SK-N-SH (cell line): ENCODE data around the gene C1QL2. TPM values are rescaled to one million over a fixed set of nuclear protein-coding genes. Genes with fewer than 3 reads are reported as not detected.

Experiments
- CTCF ChIA-PET: fragments of 300-600, 350-600 bp; formaldehyde crosslinking; extraction: SDS; loops from one replicate; lab custom pipeline; 2021; lab: Yijun Ruan, JAX
- POLR2A ChIA-PET: fragments of 350-600 bp; sonication (Branson Sonifier 250); formaldehyde crosslinking; extraction: SDS; loops from one replicate; lab custom pipeline; 2020; ENCODE audit warnings: antibody characterized with exemption, inconsistent platforms; lab: Yijun Ruan, JAX
- DNase-seq: peaks from one replicate; pipeline ENCODE4 v3.0.0; 2012
- H2AFZ ChIP-seq: fragments of 200-600 bp; sonication (generic); 2 replicates; pipeline ENCODE4 v1.8.1; 2016; ENCODE audit warnings: antibody characterized with exemption, mild to moderate bottlenecking, low read depth
- H3F3A ChIP-seq: fragments of 200-600 bp; sonication (generic); replicated peaks from 2 replicates; pipeline ENCODE3; 2016; ENCODE audit warnings: antibody characterized with exemption, mild to moderate bottlenecking; ENCODE audit not compliant: insufficient read depth
- H3K27ac ChIP-seq, 2 experiments: fragments of 200-500 bp in 1 of 2; fragments of 200-600 bp in 1 of 2; sonication (Bioruptor generic) in 1 of 2; sonication (generic), shearing (Covaris generic) in 1 of 2; 2 replicates each; pipeline versions ENCODE4 v1.5.1 to v1.6.1; 2014 to 2016; ENCODE audit warnings: low read depth in 2 of 2, inconsistent platforms in 1 of 2, low read length in 1 of 2, mild to moderate bottlenecking in 1 of 2, mixed read lengths in 1 of 2
- H3K27me3 ChIP-seq: fragments of 200-600 bp; sonication (generic), shearing (Covaris generic); 2 replicates; pipeline ENCODE4 v1.6.1; 2016; ENCODE audit warnings: mixed run types; ENCODE audit not compliant: insufficient read depth
- H3K36me3 ChIP-seq, 2 experiments: fragments of 200-500 bp in 1 of 2; fragments of 200-600 bp in 1 of 2; sonication (Bioruptor generic) in 1 of 2; sonication (generic) in 1 of 2; replicated peaks in 1 of 2; 2 replicates each; pipeline versions ENCODE3 to v1.5.1; 2014 to 2016; ENCODE audit warnings: low read length in 1 of 2, mild to moderate bottlenecking in 1 of 2; ENCODE audit not compliant: insufficient read depth in 2 of 2, control insufficient read depth in 1 of 2
- H3K4me1 ChIP-seq, 2 experiments: fragments of 200-500 bp in 1 of 2; fragments of 200-600 bp in 1 of 2; sonication (Bioruptor generic) in 1 of 2; sonication (generic), shearing (Covaris generic) in 1 of 2; 2 replicates each; pipeline versions ENCODE4 v1.5.1 to v1.6.1; 2014 to 2016; ENCODE audit warnings: low read depth in 1 of 2, low read length in 1 of 2, mixed run types in 1 of 2; ENCODE audit not compliant: insufficient read depth in 2 of 2, control insufficient read depth in 1 of 2
- H3K4me2 ChIP-seq: fragments of 200-600 bp; sonication (generic), shearing (Covaris generic); 2 replicates; pipeline ENCODE4 v1.6.1; 2017; ENCODE audit warnings: mixed run types
- H3K4me3 ChIP-seq, 2 experiments: fragments of 200-500 bp in 1 of 2; fragments of 200-600 bp in 1 of 2; sonication (Bioruptor generic) in 1 of 2; sonication (generic), shearing (Covaris generic) in 1 of 2; 2 replicates each; pipeline versions ENCODE4 v1.5.1 to v1.8.1; 2014 to 2016; ENCODE audit warnings: low read depth in 2 of 2, inconsistent platforms in 1 of 2, low read length in 1 of 2, mild to moderate bottlenecking in 1 of 2, mixed read lengths in 1 of 2, moderate library complexity in 1 of 2
- H3K79me2 ChIP-seq: fragments of 200-600 bp; sonication (generic); 2 replicates; pipeline ENCODE4 v1.8.1; 2017; ENCODE audit warnings: mild to moderate bottlenecking; ENCODE audit not compliant: insufficient read depth
- H3K9ac ChIP-seq: fragments of 200-600 bp; sonication (generic); 2 replicates; pipeline ENCODE4 v1.6.1; 2017; ENCODE audit warnings: mixed run types
- H3K9me2 ChIP-seq: fragments of 200-600 bp; sonication (generic); 2 replicates; pipeline ENCODE4 v1.6.1; 2017; ENCODE audit warnings: mixed run types
- H3K9me3 ChIP-seq: fragments of 200-600 bp; sonication (generic); 2 replicates; pipeline ENCODE4 v1.6.1; 2017; ENCODE audit warnings: mixed run types, mild to moderate bottlenecking, moderate library complexity
- H4K20me1 ChIP-seq: fragments of 200-600 bp; sonication (generic); 2 replicates; pipeline ENCODE4 v1.6.1; 2017; ENCODE audit warnings: mild to moderate bottlenecking, mixed run types; ENCODE audit not compliant: insufficient read depth
- CHD2 ChIP-seq: fragments of 150-350 bp; IDR thresholded peaks from 2 replicates; pipeline ENCODE4 v1.6.1; 2018; ENCODE audit warnings: low read length; ENCODE audit not compliant: partially characterized antibody
- CTCF ChIP-seq: fragments of 200-600 bp; sonication (generic); IDR thresholded peaks from 2 replicates; pipeline ENCODE4 v1.6.1; 2017; ENCODE audit warnings: antibody characterized with exemption, mild to moderate bottlenecking, moderate library complexity
- ELF1 ChIP-seq: IDR thresholded peaks from 2 replicates; pipeline ENCODE4 v1.4.0; 2012
- EP300 ChIP-seq, 2 experiments: IDR thresholded peaks; 2 replicates each; pipeline versions ENCODE4 v1.4.0 to v1.6.1; 2012; ENCODE audit warnings: borderline replicate concordance in 1 of 2, low read depth in 1 of 2, low read length in 1 of 2
- EZH2phosphoT487 ChIP-seq: fragments of 200-600 bp; sonication (generic); IDR thresholded peaks from 2 replicates; pipeline ENCODE4 v1.6.1; 2017; ENCODE audit warnings: low read depth, mixed run types, mild to moderate bottlenecking, antibody characterized with exemption, moderate library complexity, borderline replicate concordance
- FOSL2 ChIP-seq: IDR thresholded peaks from 2 replicates; pipeline ENCODE4 v1.4.0; 2012; ENCODE audit warnings: low read depth, mild to moderate bottlenecking, moderate library complexity, borderline replicate concordance
- GABPA ChIP-seq: IDR thresholded peaks from 2 replicates; pipeline ENCODE4 v1.4.0; 2012; ENCODE audit warnings: low read depth, mild to moderate bottlenecking
- GATA2 ChIP-seq: sonication (generic); formaldehyde crosslinking; IDR thresholded peaks from 2 replicates; pipeline ENCODE4 v1.5.0; 2020; ENCODE audit warnings: mild to moderate bottlenecking, missing genetic modification reagents
- IRF3 ChIP-seq: fragments of 150-350 bp; IDR thresholded peaks from 2 replicates; pipeline ENCODE4 v1.6.1; 2016; ENCODE audit warnings: mild to moderate bottlenecking, low read depth, low read length
- JUND ChIP-seq: IDR thresholded peaks from 2 replicates; pipeline ENCODE4 v1.4.0; 2012
- MXI1 ChIP-seq: IDR thresholded peaks from 2 replicates; pipeline ENCODE4 v1.6.1; 2012; ENCODE audit warnings: mild to moderate bottlenecking, low read depth, low read length, improper control_type of control experiment
- NFIC ChIP-seq: IDR thresholded peaks from 2 replicates; pipeline ENCODE4 v1.4.0; 2012; ENCODE audit warnings: borderline replicate concordance
- POLR2AphosphoS5 ChIP-seq: IDR thresholded peaks from 2 replicates; pipeline ENCODE4 v1.6.1; 2012; ENCODE audit warnings: low read depth, low read length
- RCOR1 ChIP-seq: fragments of 150-350 bp; IDR thresholded peaks from 2 replicates; pipeline ENCODE4 v1.6.1; 2017; ENCODE audit warnings: antibody characterized with exemption, low read length
- REST ChIP-seq: IDR thresholded peaks from 2 replicates; pipeline ENCODE4 v1.6.1; 2012; ENCODE audit warnings: mild to moderate bottlenecking, low read depth, low read length, moderate library complexity
- RXRA ChIP-seq: IDR thresholded peaks from 2 replicates; pipeline ENCODE4 v1.4.0; 2012; ENCODE audit warnings: low read depth, mild to moderate bottlenecking, borderline replicate concordance
- SMC3 ChIP-seq: IDR thresholded peaks from 2 replicates; pipeline ENCODE4 v1.6.1; 2012; ENCODE audit warnings: low read depth, low read length, improper control_type of control experiment
- TEAD4 ChIP-seq: IDR thresholded peaks from 2 replicates; pipeline ENCODE4 v1.4.0; 2012; ENCODE audit warnings: mild to moderate bottlenecking, borderline replicate concordance; ENCODE audit not compliant: insufficient read depth
- WGBS: methylation state at CpG from one replicate; pipeline ENCODE4 v1.1.6; 2017; ENCODE audit warnings: low lambda C conversion rate; 5-methylcytosine and 5-hydroxymethylcytosine counted together
- polyA plus RNA-seq, 3 experiments: library from polyadenylated mRNA; depleted of rRNA; stranded (reverse); fragments of >200 nt; gene quantifications; 2 replicates each; pipeline ENCODE4 v1.2.3, GENCODE V29; 2012

Gene C1QL2
- polyA plus RNA-seq, 1 of the 3 experiments (the other 2 are of a cell fraction), result not detected

- Histone ChIP-seq H3K9me3 (no peaks in the 10 kb centered on the region), H3K9ac (no peak overlapping the region), H4K20me1 (no peaks in the 10 kb centered on the region), H3K9me2 (no peaks in the 10 kb centered on the region), H3K79me2 (no peaks in the 10 kb centered on the region), H3F3A (no peaks in the 10 kb centered on the region), H3K36me3 (no peaks in the 10 kb centered on the region), H2AFZ (no peak overlapping the region), H3K4me2 (no peak overlapping the region), H3K4me3 (no peak overlapping the region), H3K27ac (no peak overlapping the region), H3K4me1 (peaks cover 0 to 6% of the 10 kb centered on the region in 2 experiments; a peak in 2 of 4 replicates), H3K27me3 (no peaks in the 10 kb centered on the region)
- ChIA-PET POLR2A (no interaction called here), CTCF (no interaction called here)
- no peak for DNase-seq
- TF ChIP-seq MXI1 (no peak), RXRA (no peak)
- WGBS, result 64% methylated on average over 10 of the region's 13 CpGs
Measured at GRCh38 chr2:119181791-119182445, 23.4 kb upstream of the C1QL2 start.

- H3K36me3 ChIP-seq, result no peaks in the 10 kb centered on the region
- no peak for DNase-seq
- CTCF ChIA-PET, result interaction anchor here (0.6 kb wide), 1 partner anchor 95 kb away, joined by 3 read pairs; no protein-coding TSS in a partner anchor
Measured at GRCh38 chr2:119181391-119181790, 22.8 kb upstream of the C1QL2 start.

More at GRCh38 chr2:119181391-119181790, 22.8 kb upstream of the C1QL2 start:
- Histone ChIP-seq H3K79me2 (no peaks in the 10 kb centered on the region), H3K9me3 (no peaks in the 10 kb centered on the region), H4K20me1 (no peaks in the 10 kb centered on the region), H3K4me3 (no peak overlapping the region), H3K27me3 (no peaks in the 10 kb centered on the region), H3K9me2 (no peaks in the 10 kb centered on the region), H3K4me2 (no peak overlapping the region), H3K27ac (no peak overlapping the region), H2AFZ (no peak overlapping the region), H3K9ac (no peak overlapping the region), H3F3A (no peaks in the 10 kb centered on the region), H3K4me1 (peaks cover 0 to 6% of the 10 kb centered on the region in 2 experiments; a peak in 2 of 4 replicates)
- 88% methylated on average over 4 of the region's 10 CpGs for WGBS
- POLR2A ChIA-PET, result no interaction called here
- no peak for TF ChIP-seq GATA2 (CRISPR knock-in tag)
- no peak for TF ChIP-seq CTCF
- TF ChIP-seq FOSL2, result no peak
- TF ChIP-seq CHD2, result no peak
- no peak for TF ChIP-seq NFIC
- TF ChIP-seq POLR2AphosphoS5, result no peak
- no peak for TF ChIP-seq REST
- no peak for TF ChIP-seq IRF3
- no peak for TF ChIP-seq ELF1
- no peak for TF ChIP-seq EP300 (IDR thresholded peaks at IDR 0.05; ENCODE audit: borderline replicate concordance in 1 of 2, low read depth in 1 of 2, low read length in 1 of 2)
- TF ChIP-seq SMC3, result no peak
- no peak for TF ChIP-seq GABPA
- no peak for TF ChIP-seq RXRA
- TF ChIP-seq RCOR1, result no peak
- no peak for TF ChIP-seq EZH2phosphoT487
- no peak for TF ChIP-seq JUND
- no peak for TF ChIP-seq TEAD4
